PFSK-1 (cell line): ENCODE results near the gene RFK.

Experiments
- FOXP2 ChIP-seq: optimal IDR thresholded peaks from 2 replicates; pipeline ENCODE3; 2011; ENCODE audit warnings: borderline replicate concordance, control low read depth, inconsistent platforms; ENCODE audit not compliant: insufficient read depth; ENCODE audit errors: extremely low read length, extremely low read depth
- POLR2AphosphoS5 ChIP-seq: IDR thresholded peaks from 2 replicates; pipeline ENCODE4 v1.6.1; 2012; ENCODE audit warnings: low read depth, mild to moderate bottlenecking, control low read depth, low read length, moderate library complexity
- SIN3A ChIP-seq: IDR thresholded peaks from 2 replicates; pipeline ENCODE4 v1.6.1; 2012; ENCODE audit warnings: mild to moderate bottlenecking, low read length, moderate library complexity, borderline replicate concordance; ENCODE audit not compliant: insufficient read depth
- TAF1 ChIP-seq: IDR thresholded peaks from 2 replicates; pipeline ENCODE4 v1.6.1; 2012; ENCODE audit warnings: low read length, control low read depth, borderline replicate concordance; ENCODE audit not compliant: insufficient read depth
- TF ChIP-seq, protein P1 (sequence below), 2 experiments: IDR thresholded peaks; 2 replicates each; pipeline versions ENCODE4 v1.6.1 to v1.8.0; 2011 to 2012; ENCODE audit warnings: low read depth in 2 of 2, low read length in 2 of 2, control low read depth in 1 of 2, inconsistent platforms in 1 of 2, mild to moderate bottlenecking in 1 of 2, moderate library complexity in 1 of 2; ENCODE audit not compliant: insufficient read depth in 1 of 2

The RFK gene

DNA sequence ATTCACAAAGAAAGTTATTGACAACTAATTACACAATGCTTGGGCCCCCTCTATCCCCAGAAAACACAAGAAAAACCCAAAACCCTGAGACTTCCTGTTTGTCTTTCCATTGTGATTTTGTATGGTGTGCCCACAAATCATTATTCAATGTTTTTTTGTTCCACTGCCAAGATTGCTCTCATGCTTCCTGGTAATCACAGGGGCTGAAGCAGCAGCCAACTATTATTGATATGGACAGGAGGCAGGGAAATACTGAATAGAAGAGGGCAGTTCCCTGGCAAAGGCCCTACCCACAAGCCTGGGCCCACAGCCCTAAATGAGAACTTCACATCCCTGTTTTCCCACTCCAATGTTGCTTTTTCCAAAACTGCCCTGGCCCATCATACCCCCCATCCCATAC lies 21.5 kb upstream of the RFK start:
- TF ChIP-seq FOXP2 = no peak
- TF ChIP-seq TAF1 = no peak
- no peak for TF ChIP-seq SIN3A

DNA sequence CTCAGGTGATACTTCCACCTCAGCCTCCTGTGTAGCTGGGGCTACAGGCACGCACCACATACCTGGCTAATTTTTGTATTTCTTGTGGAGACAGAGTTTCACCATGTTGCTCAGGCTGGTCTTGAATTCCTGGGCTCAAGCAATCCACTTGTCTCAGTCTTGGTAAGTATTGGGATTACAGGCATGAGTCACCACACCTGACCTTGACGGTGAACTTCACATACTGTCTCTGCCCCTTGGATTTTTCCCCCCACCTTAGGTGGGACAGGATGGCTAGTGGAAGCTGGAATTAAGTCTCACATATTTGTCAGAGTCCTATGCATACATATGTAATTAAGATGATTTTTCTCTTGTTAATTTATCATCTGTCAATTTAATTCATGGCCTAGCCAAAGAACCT lies 20.9 kb upstream of the RFK start:
- no peak for TF ChIP-seq FOXP2
- TF ChIP-seq, protein P1, sequence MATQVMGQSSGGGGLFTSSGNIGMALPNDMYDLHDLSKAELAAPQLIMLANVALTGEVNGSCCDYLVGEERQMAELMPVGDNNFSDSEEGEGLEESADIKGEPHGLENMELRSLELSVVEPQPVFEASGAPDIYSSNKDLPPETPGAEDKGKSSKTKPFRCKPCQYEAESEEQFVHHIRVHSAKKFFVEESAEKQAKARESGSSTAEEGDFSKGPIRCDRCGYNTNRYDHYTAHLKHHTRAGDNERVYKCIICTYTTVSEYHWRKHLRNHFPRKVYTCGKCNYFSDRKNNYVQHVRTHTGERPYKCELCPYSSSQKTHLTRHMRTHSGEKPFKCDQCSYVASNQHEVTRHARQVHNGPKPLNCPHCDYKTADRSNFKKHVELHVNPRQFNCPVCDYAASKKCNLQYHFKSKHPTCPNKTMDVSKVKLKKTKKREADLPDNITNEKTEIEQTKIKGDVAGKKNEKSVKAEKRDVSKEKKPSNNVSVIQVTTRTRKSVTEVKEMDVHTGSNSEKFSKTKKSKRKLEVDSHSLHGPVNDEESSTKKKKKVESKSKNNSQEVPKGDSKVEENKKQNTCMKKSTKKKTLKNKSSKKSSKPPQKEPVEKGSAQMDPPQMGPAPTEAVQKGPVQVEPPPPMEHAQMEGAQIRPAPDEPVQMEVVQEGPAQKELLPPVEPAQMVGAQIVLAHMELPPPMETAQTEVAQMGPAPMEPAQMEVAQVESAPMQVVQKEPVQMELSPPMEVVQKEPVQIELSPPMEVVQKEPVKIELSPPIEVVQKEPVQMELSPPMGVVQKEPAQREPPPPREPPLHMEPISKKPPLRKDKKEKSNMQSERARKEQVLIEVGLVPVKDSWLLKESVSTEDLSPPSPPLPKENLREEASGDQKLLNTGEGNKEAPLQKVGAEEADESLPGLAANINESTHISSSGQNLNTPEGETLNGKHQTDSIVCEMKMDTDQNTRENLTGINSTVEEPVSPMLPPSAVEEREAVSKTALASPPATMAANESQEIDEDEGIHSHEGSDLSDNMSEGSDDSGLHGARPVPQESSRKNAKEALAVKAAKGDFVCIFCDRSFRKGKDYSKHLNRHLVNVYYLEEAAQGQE (IDR thresholded peaks at IDR 0.05; ENCODE audit: insufficient read depth in 1 of 2, low read depth in 2 of 2, low read length in 2 of 2) = no peak
- no peak for TF ChIP-seq SIN3A
- no peak for TF ChIP-seq TAF1

DNA sequence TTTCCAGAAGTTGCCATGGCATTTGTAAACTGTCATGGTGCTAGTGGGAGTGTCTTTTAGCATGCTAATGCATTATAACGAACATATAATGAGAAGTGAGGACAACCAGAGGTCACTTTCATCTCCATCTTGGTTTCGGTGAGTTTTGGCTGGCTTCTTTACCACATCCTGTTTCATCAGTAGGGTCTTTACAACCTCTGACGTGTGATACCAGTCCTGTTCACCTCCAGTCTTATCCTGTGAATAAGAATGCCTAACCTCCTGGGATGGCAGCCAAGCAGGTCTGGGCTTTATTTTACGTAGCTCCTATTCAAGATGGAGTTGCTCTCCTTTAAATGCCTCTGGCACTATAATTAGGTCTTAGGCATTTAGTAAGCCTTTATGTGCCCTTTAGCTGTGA lies 20.4 kb upstream of the RFK start:
- TF ChIP-seq POLR2AphosphoS5 (no peak), TAF1 (no peak)

DNA sequence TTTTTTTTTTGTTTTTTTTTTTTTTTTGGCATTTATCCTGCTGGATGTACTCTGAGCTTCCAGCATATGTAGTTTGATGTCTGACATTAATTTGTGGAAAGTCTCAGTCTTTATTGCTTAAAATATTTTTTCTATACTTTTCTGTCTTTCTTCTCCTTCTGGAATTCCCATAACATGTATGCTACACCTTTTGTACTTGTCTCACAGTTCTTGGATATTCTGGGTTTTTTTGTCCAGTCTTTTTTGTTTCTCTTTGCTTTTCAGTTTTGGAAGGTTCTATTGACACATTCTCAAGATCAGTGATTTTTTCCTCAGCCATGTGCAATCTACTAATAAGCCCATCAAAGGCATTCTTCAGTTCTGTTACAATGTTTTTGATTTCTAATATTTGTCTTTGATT lies 19.4 kb upstream of the RFK start:
- TF ChIP-seq SIN3A = no peak
- no peak for TF ChIP-seq POLR2AphosphoS5
- no peak for TF ChIP-seq TAF1
- no peak for TF ChIP-seq FOXP2
- TF ChIP-seq, protein P1 (IDR thresholded peaks at IDR 0.05; ENCODE audit: insufficient read depth in 1 of 2, low read depth in 2 of 2, low read length in 2 of 2) = no peak

DNA sequence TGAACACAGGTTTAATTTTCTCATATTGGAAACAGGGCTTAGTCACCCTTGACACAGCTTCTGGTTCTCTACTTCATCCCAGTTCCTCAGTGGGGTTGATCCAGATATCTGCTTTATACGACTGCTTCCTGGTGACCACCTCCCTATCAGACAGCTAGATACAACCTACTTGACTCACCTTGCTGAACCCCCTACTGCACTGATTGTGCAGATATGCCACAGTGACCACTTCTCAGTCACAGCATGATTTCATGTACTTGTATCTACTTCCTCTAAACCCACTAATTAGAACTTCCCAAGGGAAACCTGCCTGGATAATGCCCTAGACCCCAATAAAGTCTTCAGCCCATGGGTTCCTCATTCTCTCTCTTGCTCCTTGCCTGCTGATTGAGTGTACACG lies 18.4 kb upstream of the RFK start:
- TF ChIP-seq SIN3A = no peak
- no peak for TF ChIP-seq POLR2AphosphoS5

DNA sequence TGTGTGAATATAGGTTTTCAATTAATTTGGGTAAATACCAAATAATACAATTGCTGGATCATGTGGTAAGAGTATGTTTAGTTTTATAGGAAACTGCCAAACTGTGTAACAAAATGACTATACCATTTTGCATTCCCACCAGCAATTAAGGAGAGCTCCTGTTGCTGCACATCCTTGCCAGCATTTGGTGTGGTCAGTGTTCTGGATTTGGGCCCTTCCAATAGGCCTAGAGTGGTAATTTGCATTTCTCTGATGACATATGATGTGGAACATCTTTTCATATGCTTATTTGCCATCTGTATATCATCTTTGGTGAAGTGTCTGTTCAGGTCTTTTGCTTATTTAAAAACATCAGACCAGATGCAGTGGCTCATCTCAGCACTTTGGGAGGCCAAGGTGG lies 11.6 kb upstream of the RFK start:
- no peak for TF ChIP-seq SIN3A

DNA sequence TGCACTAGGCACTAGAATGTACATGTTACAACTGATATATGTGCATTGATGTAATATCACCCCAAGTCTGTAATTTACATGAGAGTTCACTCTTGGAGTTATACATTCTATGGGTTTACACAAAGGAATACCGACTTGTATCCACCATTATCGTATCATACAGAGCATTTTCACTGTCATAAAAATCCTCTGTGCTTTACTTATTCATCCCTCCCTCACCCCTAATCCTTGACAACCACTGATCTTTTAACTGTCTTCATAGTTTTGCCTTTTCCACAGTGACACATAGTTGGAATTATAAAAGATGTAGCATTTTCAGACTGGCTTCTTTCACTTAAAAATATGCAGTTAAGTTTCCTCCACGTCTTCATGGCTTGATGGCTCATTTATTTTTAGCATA lies 11.1 kb upstream of the RFK start:
- TF ChIP-seq FOXP2 = no peak

DNA sequence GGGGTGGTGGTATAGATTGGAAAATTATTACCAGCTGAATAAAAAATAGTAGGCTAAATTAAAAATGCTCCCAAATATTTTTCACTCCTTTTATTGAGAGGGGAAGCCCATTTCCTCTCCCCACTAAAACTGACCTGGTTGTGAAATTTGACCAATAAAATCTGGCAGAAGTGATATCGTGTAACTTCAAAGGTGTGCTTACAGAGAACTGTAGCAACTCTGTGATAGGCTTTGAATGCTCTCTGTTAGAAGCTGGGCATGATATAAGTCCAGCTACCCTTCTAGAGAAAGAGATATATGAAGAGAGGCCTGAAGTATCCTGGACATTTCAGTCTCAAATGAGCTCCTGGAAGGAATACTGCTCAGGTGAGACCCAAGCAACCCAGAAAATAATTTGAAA lies 10.2 kb upstream of the RFK start:
- TF ChIP-seq POLR2AphosphoS5 (no peak), TAF1 (no peak), FOXP2 (no peak), SIN3A (no peak)
- TF ChIP-seq, protein P1 (IDR thresholded peaks at IDR 0.05; ENCODE audit: insufficient read depth in 1 of 2, low read depth in 2 of 2, low read length in 2 of 2) = no peak
